HL-60/S4 (cell line): ENCODE data around the gene SLC8A1.

Experiments used
- in situ Hi-C: fragments of 300-500 bp; cut with MboI; formaldehyde crosslinking; loops from 2 replicates; pipeline ENCODE4 v1.14.3; 2022; ENCODE audit warnings: low sequenced_read_pairs

The SLC8A1 gene

DNA sequence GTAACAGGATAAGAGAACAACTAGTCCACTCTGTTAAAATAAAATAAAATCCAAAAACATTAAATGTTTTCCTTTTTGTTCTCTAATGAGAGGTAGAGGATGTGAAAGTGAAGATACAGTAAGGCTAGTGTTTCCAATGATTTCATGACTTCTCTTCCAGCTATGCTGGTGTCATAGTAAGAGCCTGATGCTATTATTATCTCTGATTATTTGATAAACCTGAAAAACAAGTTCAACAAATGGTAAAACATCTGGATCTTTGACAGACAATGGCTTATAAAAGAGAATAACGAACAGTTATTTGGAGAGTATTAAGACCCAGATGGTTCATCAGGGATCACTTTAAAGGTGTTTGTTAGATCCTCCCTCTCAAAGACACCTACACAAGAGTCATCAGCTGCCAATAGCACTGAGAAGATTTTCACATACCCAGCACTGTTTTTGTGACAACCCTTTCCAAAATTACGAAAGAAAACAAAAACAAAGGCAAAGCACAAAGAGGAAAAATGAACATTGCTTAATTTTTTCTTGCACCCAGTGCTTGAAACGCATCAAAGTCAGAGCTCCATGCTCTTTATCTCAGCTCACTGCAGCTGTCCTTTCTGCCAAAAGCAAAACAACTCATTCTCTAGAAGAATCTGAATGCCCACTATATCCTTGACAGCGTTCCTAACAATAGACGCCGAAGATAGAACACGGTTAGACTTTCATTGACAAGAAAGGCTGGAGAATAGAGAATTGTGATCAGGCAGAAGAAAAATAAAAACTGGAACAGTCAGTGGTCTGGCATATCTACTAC, 168.6 kb downstream of the SLC8A1 start:
- in situ Hi-C loops = no loop called here

DNA sequence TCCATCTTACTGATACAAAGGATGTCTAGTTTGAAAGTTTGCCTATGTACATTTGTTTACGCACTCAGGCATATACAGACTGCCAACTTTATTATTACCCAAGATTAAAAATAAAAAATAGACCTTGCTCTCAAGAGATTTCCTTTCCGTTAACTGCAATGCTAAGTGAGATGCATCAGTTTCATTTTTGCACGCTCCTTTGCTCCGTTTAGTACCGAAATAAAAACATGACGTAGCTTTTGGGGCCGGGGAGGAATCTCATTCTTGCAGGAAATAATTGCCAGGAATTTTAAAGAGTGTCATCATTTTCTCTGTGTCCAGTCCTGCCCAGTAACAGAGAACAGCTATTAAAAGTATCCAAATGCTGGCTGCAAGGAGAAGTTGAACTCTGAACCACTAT, 169.5 kb downstream of the SLC8A1 start:
- in situ Hi-C loops = no loop called here

DNA sequence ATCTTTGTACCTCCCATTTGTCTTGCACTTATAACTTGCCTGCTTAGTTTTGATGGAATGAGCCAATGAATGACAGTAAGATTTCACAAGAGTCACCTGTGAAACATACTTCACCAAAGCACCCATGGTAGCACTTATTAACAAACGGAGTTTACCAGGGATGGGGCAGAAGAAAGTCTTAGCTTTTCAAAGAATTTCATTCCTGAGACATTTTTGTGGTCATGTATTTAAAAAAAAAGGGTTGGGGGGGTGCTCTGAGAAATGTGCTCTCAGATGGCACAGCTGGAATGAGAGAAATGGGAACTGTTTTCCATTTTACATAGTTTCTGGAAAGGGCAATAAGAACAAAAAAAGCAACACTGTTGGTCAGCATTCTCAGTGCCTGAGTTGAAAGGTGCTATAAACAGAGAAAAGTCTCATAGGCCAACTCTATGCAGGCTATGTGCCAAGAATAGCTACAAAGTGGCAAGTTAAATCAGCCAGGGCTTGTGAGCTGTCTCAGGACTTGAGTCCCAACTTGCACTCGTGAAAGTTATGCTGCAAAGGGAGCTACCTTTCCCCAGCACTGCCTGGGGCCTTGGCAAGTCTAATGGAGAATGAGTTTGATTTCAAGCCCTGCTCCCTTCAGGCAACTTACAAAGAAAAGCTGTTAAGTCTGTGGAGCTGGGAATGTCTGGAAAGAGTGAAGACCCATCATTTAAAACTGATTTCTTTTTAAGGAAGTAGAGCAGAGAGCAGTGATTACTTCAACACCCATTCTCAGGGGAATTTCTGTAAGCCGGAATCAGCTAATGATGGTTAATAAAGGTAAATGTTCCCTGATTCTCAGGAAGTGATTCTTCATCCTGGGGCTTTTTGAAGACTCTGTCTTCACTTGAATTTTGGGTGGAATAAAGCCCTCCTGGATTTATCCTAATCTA, 170.6 kb downstream of the SLC8A1 start:
- in situ Hi-C loops = no loop called here

DNA sequence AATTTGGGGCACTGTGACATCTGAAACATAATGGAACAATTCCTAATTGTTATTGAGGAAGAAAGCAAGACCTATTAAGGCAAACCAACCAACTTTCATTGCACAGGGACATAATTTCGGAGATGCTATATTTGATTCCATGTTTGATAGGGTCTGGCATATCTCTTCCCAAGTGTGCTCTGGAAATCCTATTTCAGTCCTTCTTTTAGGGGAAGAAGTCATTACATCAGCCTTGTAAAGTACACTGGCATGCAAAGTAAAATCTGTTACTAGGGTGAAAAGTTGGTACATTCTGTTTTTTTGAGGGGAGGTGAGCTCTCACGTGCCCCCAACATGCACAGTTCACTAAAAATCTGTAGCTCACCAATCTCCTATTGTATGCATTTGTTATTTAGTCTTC, 172.4 kb downstream of the SLC8A1 start:
- in situ Hi-C loops = no loop called here

DNA sequence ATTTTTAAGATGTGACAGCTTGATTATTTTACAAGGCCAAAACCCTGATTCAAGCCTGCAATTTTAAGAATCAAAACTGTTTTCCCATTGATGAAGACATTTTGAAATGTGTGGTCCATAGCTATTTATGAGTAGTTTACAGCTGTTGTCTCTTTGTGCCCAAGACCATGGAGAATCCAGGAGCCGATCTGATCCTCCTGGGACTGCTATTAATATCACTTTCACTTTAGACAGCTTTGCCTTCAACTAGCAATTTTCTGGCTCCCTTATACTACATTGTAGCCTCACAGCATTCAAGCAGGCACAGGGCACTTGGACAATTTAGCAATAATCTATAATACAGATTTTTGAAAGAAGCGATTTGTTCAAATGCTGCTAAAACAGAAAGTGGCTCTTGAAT, 172.9 kb downstream of the SLC8A1 start:
- in situ Hi-C loops = no loop called here

DNA sequence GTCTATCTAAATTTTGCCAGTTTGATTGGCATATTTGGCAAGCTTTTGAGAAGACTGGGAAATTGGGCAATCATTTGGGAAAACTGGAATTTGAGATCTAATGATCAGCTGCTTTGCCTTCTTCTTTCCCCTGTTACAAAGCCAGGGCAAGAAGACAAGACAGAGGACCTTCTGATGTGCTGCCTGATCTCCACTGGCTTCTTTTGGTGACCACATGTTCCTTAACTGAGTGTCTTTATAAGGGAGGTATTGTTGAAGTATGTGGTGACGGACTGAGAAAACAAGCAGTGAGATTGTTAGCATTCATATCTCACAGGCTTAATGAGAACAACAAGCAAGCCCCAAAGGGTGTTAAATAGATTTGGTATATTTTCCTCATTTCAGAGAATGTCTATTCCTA, 175.8 kb downstream of the SLC8A1 start:
- in situ Hi-C loops = no loop called here

DNA sequence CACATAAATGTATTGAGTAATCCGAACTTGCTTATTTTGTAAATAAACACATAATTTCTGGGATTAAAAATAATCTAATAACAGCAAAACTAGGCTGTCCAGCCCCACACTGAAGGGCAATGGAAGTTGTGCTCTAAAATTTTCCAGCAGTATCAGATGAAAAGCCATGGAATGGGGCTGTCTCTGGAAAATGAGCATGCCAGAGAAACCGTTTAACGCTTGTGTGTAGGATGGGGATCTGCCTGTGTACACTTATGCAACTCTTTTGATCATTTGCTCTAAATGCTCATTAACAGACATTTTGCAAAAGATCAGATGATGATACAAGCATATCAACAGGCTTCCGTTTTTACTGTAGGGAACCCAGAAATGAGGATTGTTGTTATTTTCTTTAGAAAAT, 177.6 kb downstream of the SLC8A1 start:
- in situ Hi-C loops = no loop called here

DNA sequence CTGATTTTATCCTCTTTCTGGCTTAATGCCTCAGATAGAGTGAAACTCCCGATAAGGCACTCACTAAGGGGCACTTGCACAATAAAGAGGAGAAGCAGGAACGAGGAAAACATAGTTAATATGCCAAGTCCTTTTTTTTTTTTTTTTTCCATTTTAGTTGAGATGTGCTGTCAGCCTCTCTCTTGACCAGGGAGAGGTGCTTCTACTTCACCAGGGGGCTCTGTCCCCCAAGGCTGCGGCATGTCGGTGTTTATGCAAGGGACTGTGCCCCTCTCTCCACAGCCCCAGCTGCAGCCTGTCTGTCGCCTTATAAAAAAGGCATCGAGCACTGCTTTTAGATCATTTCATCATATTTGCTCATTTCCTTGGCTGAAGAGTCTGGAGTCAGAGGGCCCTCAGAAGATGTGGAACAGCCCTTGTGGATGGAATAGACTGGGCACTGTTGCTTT, 178.1 kb downstream of the SLC8A1 start:
- in situ Hi-C loops = no loop called here

DNA sequence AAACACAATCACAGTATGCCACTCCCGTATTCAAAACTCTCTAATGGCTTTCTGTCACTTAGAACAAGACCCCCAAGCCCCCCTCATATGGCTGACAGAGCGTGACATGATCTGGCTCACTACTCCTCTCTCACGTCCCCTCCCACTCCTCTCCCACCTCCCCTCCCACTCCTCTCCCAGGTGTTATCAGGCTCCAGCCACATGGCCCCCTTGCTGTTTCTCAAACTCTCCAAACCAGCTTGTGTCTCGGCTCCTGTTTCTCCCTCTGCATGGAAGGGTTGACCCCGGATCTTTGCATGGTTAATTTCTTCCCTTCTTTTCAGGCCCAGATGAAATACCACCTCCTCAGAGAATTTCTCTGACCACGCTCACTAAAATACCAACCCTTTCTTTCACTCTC, 180.8 kb downstream of the SLC8A1 start:
- in situ Hi-C loops = no loop called here

DNA sequence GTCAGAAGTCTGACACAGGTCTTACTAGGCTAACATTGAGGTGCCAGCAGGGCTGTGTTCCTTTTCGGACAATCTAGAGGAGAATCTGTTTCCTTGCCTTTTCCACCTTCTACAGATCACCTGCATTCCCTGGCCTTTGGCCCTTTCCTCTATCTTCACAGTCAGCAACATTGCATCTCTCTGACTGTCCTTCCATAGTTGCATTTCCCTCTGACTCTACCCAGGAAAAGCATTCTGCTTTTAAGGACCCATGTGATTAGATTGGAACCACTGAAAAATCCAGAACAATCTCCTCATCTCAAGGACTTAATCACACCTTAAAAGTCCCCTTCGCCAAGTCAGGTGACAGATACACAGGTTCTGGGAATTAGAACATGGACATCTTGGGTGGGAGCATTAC, 181.5 kb downstream of the SLC8A1 start:
- in situ Hi-C loops = no loop called here

DNA sequence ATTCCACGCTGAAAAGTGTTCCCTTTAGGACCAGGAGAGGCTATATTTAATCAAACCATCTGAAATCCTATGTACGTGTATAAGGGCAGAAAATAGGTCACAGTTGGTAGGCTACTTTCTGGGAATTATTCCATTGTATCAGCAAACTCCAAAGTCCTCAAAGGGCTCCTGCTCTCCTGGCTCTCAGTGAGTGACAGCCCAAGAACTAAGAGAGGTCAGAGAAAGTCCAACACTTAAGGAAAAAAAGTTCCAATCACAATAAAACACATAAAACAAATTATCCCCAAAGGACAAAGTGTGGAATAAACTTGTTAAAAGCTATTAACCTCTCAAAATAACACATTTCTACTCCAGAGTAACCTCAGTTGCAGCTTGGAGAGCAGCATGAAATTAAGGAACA, 183.3 kb downstream of the SLC8A1 start:
- in situ Hi-C loops = no loop called here

DNA sequence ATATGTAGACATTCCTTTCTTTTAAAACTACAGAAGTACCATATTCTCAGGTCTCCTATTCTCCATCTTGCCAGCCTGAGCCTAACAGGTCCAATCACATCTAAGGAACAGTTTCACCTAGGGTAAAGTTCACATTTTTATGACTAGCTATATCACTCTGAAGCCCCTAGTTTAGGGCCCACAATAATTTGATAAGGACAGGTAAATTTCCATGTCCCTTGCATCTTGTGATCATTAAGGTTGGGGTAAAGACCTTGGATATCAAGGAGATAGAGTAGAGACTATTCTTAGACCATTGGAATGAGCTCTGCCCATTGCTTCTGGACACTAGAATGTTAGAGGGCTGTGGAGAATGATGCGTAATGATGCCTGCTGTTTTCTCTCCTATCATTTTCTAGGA, 185.7 kb downstream of the SLC8A1 start:
- in situ Hi-C loops = no loop called here

DNA sequence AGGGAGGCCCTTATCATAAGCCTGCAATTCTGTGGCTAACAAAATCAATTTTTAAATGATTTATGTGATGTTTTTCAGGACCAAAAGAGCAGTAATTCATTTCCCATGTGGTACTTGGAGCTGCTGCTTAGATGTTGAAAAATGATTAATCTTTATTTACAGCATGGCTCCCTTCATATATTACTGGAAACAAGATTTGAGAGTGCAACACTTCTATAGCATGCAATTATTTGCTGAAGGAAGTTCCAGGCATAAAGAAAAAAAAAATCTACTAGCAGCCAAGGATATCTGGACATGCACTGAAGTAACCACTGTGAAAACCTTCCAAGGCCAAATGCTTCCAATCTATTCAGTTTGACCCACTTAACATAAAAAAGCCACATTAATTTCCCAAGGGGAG, 186.3 kb downstream of the SLC8A1 start:
- in situ Hi-C loops = no loop called here

DNA sequence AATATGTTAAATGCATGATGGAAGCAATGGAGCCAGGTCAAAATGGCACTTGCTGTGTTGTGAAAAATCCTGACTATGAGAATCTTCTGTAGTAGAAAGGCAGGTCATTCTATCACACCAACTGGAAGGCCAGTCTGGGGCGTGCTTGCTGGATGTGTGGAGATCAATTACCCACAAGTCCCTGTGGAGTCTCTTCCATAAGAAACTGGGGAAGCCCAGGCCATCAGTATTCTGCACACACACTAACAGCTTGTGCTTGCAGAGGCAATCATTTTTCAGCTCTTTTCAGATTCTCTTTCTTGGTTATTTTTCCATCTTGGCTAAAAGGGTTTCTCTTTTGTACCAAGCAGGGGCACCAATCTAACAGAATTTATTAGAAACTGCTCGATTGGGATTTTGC, 190.8 kb downstream of the SLC8A1 start:
- in situ Hi-C loops = no loop called here

DNA sequence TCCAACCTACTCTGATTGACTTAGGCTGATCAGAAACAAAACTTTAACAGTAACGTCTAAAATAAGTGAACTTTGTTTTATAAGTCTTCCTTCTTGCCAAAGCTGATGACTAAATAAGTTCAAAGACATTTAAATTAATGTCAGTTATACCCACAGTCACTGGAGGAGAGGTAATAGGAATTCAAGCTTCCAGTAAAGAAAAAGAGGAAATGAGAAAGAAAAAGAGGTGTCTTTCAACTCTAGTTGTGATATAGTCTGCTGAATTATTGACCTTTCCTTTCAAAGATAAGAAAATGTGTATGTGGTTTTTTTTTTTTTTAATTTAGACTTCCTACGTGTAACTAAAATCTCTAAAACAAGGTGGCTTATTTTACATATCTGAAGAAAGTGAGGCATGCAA, 191.5 kb downstream of the SLC8A1 start:
- in situ Hi-C loops = no loop called here

DNA sequence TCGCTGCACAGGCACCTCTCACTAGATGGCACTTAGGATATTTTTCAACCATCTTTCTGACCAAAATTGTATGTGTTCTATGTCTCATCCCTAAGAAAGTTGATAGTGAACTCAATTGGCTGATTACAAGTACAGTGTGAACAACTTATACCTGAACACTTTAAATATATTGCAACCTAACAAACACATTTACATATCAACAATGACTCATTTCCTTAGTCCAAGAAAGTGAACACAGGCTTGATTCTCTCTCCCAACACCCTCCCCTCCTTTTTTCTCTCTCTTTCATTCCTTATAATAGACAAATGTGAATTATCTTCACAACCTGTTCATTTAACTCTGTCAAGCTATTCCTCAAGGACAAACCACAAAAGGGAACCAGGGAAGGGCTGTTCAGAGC, 192.0 kb downstream of the SLC8A1 start:
- in situ Hi-C loops = no loop called here

DNA sequence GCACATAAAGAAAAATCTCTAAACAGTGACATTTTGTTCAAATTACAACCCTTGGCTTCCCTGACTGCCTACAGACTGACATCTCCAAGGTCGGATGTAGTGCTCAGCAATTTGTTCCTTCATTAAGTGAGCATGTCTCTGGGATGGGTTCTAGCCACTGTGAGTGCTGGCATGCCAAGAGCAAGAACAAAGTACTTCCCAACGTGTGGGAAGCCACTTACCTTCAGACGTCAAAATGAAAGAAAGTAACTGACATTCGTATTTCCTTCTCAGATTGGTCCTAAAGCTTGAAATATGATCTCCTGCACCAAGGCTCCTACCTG, 193.8 kb downstream of the SLC8A1 start:
- in situ Hi-C loops = no loop called here

DNA sequence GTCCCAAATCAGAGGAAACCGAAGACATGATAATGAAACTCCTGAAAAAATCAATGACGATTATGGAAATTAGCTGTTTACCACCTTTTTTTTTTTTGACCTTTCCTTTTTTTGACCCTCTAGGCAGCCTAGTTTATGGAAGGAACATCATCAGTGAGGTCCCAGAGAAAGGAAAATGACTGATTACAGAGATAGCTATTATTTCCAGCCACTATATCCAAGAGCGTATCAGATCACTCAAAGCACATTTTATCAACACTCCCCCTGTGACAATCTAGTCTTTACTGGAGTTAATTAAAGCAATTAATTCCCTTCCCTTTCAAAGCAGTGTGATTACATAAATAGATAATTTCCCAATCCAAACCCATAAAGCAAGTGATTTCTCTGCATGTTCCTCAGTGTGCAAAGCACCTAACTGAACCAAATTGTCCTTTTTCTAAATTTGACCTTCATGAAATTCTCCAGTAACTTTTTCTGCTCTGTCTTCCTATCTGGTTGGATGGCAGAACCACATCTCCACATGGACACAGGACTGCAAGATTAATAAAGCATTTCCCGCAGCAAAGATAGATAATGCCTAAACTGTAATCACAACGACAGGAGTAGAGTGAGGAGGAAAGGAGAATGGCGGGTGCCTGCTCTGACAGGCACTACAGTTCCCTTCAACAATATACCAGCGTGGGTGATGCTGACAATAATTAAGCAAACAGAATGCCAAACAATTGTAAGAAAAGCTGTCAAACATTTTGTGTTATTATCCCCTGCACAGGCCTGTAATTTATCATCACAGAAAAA, 194.4 kb downstream of the SLC8A1 start:
- in situ Hi-C loops = no loop called here

DNA sequence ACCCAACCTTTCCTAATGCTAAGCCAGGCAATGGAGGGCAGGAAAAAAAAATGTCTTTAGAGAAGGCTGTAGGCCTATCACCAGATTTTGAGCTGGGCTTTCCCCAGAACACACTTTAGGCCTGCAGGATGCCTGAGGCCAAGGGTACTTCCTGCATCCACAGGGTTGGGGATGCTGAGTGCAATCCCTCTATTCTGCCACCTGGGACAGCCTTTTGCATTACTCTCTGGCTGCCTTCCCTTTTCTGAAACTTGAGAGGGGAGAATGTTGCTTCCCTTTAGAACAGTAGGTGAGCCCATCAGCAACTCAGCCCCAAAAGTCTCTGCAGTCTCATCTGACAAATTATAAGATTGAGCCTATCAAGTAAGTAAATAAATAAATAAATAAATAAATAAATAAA, 195.2 kb downstream of the SLC8A1 start:
- in situ Hi-C loops = no loop called here

DNA sequence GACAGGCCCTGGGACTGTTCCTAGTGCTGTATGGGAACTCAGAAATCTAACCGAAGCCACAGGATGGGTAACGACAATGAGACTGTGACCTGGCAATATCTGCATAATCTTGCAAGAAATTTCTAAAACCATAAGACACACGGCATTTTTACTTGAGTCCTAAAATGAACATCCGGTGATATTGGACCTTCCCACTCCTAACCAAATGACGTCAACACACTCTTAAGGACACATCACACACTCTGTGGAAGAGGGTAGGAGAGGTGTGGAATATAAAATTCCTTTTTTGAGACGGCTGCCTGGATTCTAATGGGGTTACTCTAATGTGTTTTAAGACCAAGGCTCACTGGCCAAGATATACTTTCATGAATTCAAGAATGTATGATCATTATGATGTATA, 195.9 kb downstream of the SLC8A1 start:
- in situ Hi-C loops = no loop called here

DNA sequence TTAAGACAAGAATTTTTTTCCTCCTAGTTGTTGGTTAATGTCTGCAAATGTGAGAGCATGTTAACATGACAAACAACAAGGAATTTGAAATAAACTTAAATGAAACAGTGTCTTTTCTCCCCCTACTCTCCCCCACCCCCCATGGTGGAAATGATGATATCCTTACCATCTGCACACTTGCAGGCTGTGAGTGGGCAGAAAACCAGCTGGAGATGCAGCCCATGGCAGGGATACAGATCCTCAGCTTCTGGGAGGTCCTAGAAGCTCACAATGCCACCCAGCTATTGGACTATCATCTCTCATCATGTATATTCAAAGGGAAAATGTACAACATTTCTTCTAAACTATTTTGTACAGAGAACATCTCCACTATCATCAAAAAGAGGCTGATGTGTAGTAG, 196.8 kb downstream of the SLC8A1 start:
- in situ Hi-C loops = no loop called here
